Kidney capillary endothelial cell (primary cell): Measurements from ENCODE around the gene OR5J2.
"Not testable (repeated sequence)": the region's sequence is repeated elsewhere in the genome, so short reads cannot be mapped to it uniquely, and the experiment has no call there.

Source experiments
- DNase-seq: peaks from one replicate; pipeline ENCODE4 v3.0.0-alpha.2; 2018; ENCODE audit warnings: low spot score

The OR5J2 gene

GRCh38 chr11:56176318-56176717, at the start of gene OR5J2:
OR5J2 (plus strand) TSS chr11:56176618; CDS start chr11:56176618, 0 bp downstream.
- no peak for DNase-seq

- no peak for DNase-seq
Measured at GRCh38 chr11:56140151-56140661, 36.2 kb upstream of the OR5J2 start, which contains the start of gene OR8J3. OR8J3 (minus strand) TSS chr11:56140201; CDS start chr11:56137718, 2,483 bp downstream.

GRCh38 chr11:56143681-56144080, 32.7 kb upstream of the OR5J2 start:
- DNase-seq, result not testable (repeated sequence)

- DNase-seq, result no peak
Measured at GRCh38 chr11:56151376-56151775, 25.0 kb upstream of the OR5J2 start.

GRCh38 chr11:56152333-56152732, 24.1 kb upstream of the OR5J2 start:
- DNase-seq, result no peak

- DNase-seq, result no peak
Measured at GRCh38 chr11:56160217-56160616, 16.2 kb upstream of the OR5J2 start, which contains the start of gene OR8K5. OR8K5 (minus strand) TSS chr11:56160317; CDS start chr11:56160317, 0 bp downstream.

GRCh38 chr11:56163804-56164203, 12.6 kb upstream of the OR5J2 start:
- DNase-seq, result no peak

- DNase-seq, result no peak
Measured at GRCh38 chr11:56172256-56172830, 4.1 kb upstream of the OR5J2 start.

GRCh38 chr11:56183459-56183858, 7.0 kb downstream of the OR5J2 start:
- DNase-seq, result no peak

GRCh38 chr11:56188602-56189001, 12.2 kb downstream of the OR5J2 start:
- no peak for DNase-seq

- no peak for DNase-seq
Measured at GRCh38 chr11:56196705-56197104, 20.3 kb downstream of the OR5J2 start.

GRCh38 chr11:56197367-56197766, 20.9 kb downstream of the OR5J2 start:
- no peak for DNase-seq

- no peak for DNase-seq
Measured at GRCh38 chr11:56207790-56208189, 31.4 kb downstream of the OR5J2 start.

GRCh38 chr11:56214537-56214936, 38.1 kb downstream of the OR5J2 start:
- no peak for DNase-seq

- DNase-seq, result not testable (repeated sequence)
Measured at GRCh38 chr11:56219735-56220134, 43.3 kb downstream of the OR5J2 start.
